ENCODE results near the gene ANO2.

The ANO2 gene

GRCh38 chr12:5723711-5724252, 221.3 kb downstream of the ANO2 start:
- no peak for DNase-seq (ENCODE audit: low read depth)

DNA sequence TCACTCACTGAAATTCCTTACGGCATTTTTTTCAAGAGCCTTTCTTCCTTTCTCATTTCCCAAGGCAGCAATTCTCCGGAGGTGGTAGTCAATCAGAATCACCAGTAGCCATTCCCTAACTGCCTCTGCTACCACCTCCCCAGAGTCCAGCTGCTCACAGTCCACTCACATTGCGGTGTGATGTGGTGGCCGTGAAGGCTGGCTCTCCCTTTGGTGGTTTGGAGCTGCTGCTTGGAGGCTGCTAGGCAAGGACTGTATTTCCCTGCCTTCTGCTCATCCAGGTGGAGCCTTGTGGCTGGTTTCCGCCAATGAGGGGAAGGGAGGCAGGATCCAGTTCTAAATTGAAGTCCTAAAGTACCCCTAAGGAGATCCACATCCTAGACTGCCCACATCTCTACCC, 222.0 kb downstream of the ANO2 start:
- DNase-seq (ENCODE audit: low read depth): no peak

- DNase-seq (ENCODE audit: low read depth): no peak
Measured at GRCh38 chr12:5720381-5721005, 224.6 kb downstream of the ANO2 start.

DNA sequence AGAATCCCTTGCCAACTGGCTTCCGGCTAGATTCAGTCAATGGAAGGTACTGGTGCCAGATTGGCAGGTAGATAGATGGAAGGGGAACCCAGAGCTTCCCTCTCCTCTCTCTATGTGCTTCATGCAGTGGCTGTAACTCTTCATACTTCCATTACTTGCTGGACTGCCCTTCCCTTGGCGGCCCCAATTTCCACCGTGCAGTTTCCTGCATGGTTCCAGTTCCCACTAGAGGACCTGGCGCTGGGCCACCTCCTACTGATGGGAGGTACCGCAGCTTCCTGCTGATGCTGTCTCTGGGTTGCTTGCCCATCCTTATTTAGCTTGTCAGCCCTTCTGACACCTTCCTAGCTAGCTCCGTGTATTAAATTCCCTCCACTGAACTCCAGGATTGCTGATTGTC, 226.4 kb downstream of the ANO2 start:
- no peak for DNase-seq (ENCODE audit: low read depth)

DNA sequence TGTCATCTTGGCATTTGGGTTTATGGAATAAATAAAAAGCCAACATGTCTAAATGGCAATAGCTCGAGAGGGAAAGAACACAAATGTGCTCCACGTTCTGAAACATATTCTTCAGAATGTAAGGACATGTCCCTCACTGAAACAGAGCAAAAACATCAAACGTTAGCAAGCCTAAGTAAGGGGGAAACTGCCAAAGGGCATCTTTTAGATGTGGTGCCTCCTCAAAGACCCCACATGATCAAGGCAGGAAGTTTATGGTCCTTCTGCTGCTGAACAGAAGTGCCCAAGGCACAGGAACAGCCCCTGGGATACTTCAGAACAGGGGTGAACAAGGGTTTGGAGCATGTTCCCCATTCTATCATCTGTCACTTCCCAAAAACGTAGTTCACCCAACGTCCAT, 227.0 kb downstream of the ANO2 start:
- no peak for DNase-seq (ENCODE audit: low read depth)

DNA sequence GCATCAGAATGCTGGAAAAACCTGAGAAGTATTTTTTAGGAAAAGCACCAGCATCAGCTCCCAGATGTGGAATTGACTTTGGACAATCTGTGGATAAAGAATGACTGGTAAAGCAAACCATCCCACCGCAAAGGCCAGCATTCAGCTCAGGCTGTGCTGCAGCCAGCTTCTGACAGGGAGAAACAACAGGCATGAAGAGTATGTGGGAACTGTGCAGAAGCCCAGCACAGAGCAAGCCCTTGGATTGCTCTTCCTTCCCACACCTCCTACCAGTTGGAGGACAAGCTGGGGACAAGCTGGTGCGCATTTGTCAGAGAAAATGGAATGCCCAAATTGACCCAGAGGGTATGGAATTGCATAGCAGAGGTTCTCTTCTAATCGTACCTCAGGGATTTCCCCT, 228.1 kb downstream of the ANO2 start:
- DNase-seq (ENCODE audit: low read depth): no peak

DNA sequence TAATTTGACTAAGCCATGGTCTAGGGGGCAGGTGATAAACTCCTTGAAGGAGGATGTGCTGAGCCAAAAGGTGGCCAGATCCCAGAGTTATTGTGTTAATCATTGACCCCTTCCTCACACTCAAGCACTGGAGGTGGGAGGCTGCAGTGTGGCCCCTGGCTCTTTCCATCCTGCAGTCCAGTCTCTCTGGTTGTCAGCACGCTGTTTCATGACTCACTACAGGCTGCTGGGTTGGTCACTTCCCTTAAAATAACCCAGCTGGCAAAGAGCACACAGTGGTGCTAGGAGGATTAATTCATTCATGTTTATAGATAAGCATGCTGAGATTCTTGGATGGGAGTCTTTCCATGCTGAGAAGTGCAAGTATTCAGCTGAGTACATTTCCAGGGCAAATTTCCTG, 228.9 kb downstream of the ANO2 start:
- no peak for DNase-seq (ENCODE audit: low read depth)

- no peak for DNase-seq (ENCODE audit: low read depth)
Measured at GRCh38 chr12:5715021-5715420, 230.0 kb downstream of the ANO2 start.

DNA sequence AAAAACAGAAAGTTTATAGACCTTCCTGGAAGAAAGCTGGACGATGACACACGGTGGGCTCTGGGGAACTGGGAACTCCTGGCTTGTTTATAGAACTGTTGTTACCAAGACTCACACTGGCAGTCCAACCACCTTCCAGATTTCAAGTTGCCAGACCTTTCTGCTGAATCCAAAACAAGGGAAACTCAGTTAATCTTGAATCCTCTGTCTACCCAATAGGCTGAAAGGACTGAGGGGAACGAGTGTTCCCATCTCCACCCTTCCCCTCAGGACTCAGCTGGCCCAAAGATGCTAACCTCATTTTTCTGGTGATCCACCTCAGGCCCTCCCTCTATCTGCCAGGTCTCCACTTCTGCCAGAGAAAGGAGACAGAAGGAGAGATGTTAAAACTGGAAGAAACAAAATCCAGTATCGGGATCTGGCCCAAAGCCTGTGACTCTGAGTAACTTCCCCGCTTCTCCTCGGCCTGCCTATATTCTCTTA, 231.4 kb downstream of the ANO2 start:
- no peak for DNase-seq (ENCODE audit: low read depth)

GRCh38 chr12:5710260-5710878, 234.7 kb downstream of the ANO2 start:
- no peak for DNase-seq (ENCODE audit: low read depth)

DNA sequence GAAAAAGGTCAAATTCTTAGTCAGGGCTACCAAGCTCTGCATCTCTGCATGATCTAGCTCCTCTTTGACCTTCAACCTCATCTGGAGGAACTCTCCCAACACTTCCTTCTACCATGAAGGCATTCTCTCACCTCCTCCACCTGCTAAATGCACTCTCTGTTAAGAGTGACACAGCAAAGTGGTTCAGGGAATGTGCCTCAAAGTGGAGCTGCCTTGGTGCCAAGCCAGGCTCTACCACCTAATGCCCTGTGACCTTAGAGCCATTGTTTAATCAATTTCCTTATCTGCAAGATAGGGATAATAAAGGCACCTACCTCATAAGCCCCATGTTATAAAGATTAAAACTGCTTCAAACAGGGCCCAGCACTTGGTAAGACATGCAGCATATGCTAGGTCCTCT, 236.7 kb downstream of the ANO2 start:
- no peak for DNase-seq (ENCODE audit: low read depth)

GRCh38 chr12:5706247-5706646, 238.8 kb downstream of the ANO2 start:
- DNase-seq (ENCODE audit: low read depth): no peak

- DNase-seq (ENCODE audit: low read depth): no peak
Measured at GRCh38 chr12:5705791-5706190, 239.3 kb downstream of the ANO2 start.

GRCh38 chr12:5694759-5695409, 250.2 kb downstream of the ANO2 start:
- DNase-seq (ENCODE audit: low read depth): no peak

DNA sequence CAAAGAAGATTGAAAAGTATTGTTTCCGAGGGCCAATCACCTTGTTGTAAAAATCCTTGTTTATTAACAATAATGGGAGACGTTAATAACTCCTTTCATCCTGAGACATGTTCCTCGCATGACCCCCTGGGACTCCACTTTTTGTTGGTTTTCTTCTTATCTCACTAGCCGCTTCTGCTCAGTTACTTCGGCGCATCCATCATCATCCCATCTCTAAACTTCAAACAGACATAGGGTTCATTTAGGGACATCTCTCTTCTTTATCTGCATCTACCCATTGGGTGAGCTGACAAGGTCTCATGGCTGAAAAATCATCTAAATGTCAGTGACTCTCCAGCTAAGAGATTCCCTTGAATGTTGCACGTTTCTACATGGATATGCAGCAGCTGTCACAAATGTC, 252.2 kb downstream of the ANO2 start:
- no peak for DNase-seq (ENCODE audit: low read depth)

GRCh38 chr12:5691943-5692342, 253.1 kb downstream of the ANO2 start:
- DNase-seq (ENCODE audit: low read depth): no peak

GRCh38 chr12:5690240-5690639, 254.8 kb downstream of the ANO2 start:
- DNase-seq (ENCODE audit: low read depth): no peak

GRCh38 chr12:5689773-5690172, 255.3 kb downstream of the ANO2 start:
- DNase-seq (ENCODE audit: low read depth): no peak

GRCh38 chr12:5688226-5688625, 256.8 kb downstream of the ANO2 start:
- no peak for DNase-seq (ENCODE audit: low read depth)

DNA sequence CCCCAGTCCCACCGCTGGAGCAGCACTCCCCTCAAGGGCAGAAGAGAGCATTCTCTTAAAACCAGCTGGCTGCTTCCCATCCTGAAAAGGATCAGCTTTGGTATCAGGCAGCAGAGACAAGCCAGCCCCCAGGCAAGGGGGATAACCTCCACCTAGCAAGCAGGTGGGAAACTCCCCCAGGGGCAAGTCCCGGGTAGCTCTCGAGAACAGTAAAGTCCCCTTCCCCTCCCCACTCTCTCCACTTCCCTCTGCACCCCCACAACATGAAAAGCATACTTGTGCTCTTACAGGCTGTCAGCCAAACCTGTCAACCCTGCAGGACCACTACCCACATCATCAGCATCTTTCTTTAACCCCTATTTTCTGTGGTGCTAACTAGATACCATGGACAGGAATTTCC, 259.1 kb downstream of the ANO2 start:
- DNase-seq (ENCODE audit: low read depth): no peak

GRCh38 chr12:5684989-5685388, 260.1 kb downstream of the ANO2 start:
- no peak for DNase-seq (ENCODE audit: low read depth)

DNA sequence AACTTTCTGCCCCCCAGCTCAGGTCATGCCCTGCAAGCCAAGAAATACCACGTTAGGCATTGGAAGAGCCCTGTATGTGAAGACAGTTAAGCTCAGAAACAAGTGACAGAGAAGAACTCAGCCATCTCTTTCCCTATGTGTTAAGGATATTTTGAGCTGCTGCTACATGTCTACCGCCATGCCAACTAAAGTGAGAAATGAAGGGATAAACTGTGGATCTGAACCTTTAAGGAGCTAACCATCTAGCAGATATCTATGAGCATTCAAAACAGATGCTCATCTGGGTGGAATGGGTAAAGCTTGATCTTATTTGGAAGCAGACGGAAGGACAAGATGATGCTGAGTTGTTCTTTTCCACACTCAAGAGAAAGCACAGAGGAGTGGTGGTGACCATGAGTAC, 262.5 kb downstream of the ANO2 start:
- no peak for DNase-seq (ENCODE audit: low read depth)

DNA sequence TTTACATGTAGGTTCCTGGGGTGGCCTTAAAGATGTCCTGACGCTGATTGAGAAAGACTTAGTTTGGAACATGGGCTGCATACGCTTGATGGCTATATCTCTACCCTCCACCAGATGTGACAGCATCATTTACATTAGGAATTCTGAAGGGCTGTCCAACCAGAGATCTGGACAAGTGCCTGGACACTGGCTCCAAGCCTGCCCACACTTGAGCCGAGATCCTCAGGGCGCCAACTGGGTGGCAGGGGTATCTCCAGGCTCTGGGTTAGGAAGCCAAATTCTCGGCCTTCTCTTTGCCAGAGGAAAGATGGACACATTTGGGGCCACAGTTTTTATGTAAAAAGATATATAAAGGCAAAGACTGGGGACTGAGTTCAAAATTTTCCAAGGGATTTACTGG, 266.9 kb downstream of the ANO2 start:
- no peak for DNase-seq (ENCODE audit: low read depth)

All from stimulated activated CD8-positive, alpha-beta memory T cell treated with anti-CD3 and anti-CD28 coated beads, Interleukin-7, amount 100 ng/mL, for 24 hours (primary cell).